Prostate gland (tissue), 2 donors: ENCODE data around the gene ADARB2.

ENCODE experiments used
- CTCF ChIP-seq, 4 experiments: fragments of 200-600 bp in 2 of 4; fragments of 450-650 bp in 2 of 4; sonication (generic) in 2 of 4; IDR thresholded peaks; 1 replicate in 3 of 4; 2 replicates in 1 of 4; pipeline ENCODE4 v1.5.1; 2016 to 2019; ENCODE audit warnings: antibody characterized with exemption in 4 of 4, mild to moderate bottlenecking in 2 of 4, moderate library complexity in 2 of 4
- POLR2A ChIP-seq: fragments of 450-650 bp; IDR thresholded peaks from one replicate; pipeline ENCODE4 v1.6.1; 2016; ENCODE audit warnings: antibody characterized with exemption, mild to moderate bottlenecking

- TF ChIP-seq CTCF (IDR thresholded peaks at IDR 0.05) (no peak), POLR2A (no peak)
These were observed 52.3 kb downstream of the ADARB2 start for GRCh38 chr10:1684991-1685390.
